DOHH2 (cell line): Measurements from ENCODE around the gene FAM72B.
"Not testable (repeated sequence)": the region's sequence is repeated elsewhere in the genome, so short reads cannot be mapped to it uniquely, and the experiment has no call there.

Source experiments
- CTCF ChIP-seq: fragments of 200-600 bp; sonication (generic); IDR thresholded peaks from one replicate; pipeline ENCODE4 v1.5.1; 2014; ENCODE audit warnings: antibody characterized with exemption, mild to moderate bottlenecking, low read depth, low read length; ENCODE audit not compliant: poor library complexity, severe bottlenecking
- EZH2phosphoT487 ChIP-seq: fragments of 200-600 bp; sonication (generic); IDR thresholded peaks from 2 replicates; pipeline ENCODE4 v1.6.1; 2017; ENCODE audit warnings: borderline replicate concordance, mild to moderate bottlenecking, antibody characterized with exemption, low read length, moderate library complexity, mixed read lengths

DNA sequence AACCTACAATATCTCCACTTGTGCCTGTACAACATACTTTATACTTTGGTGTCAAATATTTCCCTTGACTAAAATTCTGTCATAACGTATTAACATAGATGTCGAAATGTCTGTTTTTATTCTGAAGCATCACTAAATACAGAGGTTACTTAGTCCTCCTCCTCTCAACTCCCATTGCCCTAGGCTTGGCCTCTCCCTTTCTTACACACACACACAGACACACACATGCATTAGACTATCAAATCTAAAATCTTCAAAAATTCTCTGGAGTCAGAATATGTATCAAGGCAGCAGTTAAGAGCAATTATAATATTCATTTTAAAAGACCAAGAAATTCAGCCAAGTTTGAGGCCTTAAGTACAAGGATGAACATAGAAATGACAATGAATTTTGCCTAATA, 7.5 kb downstream of the FAM72B start:
- TF ChIP-seq CTCF, EZH2phosphoT487: not testable (repeated sequence)
